Measurements from ENCODE around the gene CDH26.
"Not testable (repeated sequence)": the region's sequence is repeated elsewhere in the genome, so short reads cannot be mapped to it uniquely, and the experiment has no call there.

The CDH26 gene

DNA sequence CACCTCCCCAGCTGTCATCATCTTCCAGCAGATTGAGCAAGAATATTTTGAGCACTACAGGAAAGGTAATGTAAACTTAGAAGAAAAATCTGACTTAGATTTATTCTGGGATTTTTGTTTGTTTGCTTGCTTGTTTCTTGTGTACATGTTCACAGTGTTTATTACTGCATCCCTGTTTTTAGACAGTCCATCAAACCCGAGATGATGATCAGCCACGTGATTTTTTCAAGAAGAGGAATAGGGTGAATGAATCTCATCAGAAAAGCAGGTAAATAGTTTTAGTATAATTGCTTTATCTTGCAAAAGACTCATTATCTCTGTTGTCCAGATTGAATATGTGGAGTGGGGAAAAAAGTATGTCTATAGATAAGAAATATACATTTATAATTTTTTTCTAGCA lies 16.0 kb upstream of the CDH26 start:
- DNase-seq = no peak

DNA sequence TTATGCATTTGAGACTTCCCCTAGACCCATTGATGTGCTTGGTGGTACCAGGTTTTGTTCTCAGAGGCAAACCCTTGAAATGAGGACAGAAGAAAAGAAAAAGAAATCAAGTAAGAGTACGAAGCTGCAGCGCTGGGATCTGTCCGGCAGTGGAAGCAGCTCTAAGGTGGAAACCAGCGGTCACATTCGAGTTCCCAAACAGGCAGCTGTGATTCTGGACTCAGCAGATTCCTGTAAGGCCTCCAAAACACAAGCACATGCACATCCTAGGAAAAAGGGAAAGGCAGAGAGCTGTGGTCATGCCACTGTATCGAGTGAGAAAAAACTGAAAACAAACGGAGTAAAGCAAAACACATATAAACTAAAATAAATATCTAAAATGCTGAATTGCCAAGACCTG lies 13.5 kb upstream of the CDH26 start:
- DNase-seq = no peak

DNA sequence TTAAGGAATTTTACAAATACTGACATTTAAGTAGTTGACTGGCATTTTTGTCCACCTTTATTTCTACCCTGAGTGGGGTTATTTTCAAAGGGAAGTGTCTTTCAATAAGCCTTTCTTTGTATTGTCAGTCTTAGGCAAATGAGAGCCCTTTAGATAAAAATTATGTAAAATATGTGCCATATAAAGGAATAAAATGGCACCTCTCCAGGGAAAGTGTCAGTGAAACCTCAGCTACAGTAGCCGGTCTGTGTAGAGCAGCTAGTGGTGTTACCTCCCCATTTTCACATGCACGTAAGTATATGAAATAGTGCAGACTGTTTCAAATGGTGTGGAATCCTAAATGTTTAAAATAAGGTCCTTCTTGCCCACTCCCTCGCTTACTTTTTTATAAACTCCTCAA lies 13.0 kb upstream of the CDH26 start:
- DNase-seq = no peak

DNA sequence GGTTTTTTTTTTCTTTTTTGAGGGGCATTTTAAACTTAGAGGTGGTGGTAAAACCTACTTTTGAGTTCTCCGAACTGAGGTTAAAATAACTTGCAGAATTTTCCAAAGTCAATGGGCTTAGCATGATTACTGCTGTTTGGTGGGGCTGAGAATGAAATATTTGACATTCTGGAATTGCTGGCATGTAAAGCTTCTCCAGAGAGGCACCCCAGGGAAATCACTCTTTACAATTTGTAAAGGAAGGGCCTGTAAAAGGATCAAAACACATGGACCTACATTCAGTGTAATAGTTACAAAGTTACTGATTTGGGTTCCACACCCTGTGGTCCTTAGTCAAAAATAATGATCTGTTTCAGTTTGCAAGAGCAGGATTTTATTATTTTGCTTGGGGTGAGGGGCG lies 12.5 kb upstream of the CDH26 start:
- no peak for DNase-seq

DNA sequence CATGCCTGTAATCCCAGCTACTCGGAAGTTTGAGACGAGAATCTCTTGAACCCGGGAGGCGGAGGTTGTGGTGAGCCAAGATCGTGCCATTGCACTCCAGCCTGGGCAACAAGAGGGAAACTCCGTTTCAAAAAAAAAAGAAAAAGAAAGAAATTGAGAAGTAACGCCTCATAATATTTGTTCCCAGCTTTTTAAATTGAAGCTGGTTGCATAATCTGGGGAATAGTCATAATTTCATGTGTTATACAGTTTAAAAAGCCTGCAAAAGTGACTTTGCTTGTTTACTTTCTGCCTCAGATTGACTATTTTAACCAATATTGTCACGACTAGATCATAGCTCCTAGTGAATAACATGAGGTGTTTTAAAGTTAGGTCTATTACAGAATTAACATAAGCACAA lies 10.8 kb upstream of the CDH26 start:
- no peak for DNase-seq

DNA sequence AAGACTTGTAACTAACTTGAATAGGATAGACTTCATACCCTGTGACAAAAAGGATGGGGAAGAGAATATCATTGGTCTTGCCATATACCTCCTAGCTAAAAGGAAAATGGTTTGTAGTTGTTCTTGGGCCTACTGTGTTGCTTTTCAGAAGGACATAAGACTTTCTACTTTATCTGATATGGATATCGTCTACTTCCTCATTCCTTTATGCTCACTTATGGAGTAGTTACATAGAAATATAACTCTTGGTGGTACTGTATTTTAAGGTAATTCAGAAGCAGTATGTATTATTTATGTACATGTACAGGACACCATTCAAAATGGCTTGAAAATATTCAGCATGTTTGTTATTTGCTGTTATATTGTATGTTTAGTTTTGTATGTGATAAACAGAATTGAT lies 10.0 kb upstream of the CDH26 start:
- no peak for DNase-seq

DNA sequence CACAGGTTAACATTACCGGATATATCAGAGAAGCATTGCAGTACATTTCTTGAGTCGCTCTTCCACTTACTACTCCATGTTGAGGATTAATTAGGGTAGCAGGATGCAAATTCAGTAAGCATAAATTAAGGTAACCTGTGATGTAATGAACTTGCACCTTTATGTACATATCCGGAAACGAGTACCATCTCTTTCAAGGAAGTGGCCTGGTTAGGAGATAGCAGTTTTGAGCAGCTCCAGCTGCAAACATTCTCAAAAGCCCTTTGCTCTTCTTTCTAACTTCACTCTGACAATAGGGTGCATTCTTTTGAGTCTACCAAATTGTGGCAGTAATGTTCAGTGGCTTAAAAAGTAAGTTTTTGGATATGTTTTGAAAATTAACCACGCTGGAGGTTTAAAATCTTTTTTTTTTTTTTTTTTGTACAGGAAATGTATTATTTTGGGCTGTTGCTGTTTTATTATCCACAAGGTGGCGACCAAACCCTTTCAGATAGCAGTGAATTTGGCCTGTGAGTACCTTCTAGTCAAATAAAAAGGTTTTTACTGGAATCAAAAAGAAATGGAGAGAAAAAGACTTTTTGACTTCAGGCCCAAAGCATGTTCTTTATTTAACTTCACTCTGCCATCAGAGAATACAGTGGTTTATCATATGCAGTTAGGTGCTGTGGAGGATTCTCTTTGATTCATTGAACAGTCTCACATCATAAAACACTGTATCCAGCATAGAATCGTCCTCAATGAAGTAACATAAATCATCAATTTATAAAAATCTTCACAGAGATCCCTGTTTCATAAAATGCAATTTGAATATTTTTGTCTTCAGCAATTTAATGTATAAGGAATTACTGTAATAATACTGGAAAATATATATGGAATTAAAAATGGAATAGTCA lies 9.1 kb upstream of the CDH26 start:
- DNase-seq = peak in 4 of 6 experiments; percentile 13 to 89 (median 76)

DNA sequence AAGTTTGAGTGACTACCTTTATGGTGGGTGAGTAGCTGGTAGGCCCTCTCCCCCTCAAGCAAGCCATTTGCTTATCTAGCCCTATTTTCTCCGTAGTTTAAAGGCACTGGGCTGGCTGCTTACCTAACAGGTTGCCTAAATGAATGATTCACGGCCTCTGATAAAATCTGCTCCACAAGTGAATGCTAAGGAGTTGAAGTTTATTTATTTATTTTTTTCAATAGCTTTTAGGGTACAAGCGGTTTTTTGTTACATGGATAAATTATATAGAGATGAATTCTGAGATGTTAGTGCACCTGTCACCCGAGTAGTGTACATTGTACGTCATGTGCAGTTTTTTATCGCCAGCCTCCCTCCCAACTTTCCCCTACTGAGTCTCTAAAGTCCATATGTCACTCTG lies 8.3 kb upstream of the CDH26 start:
- DNase-seq = no peak

DNA sequence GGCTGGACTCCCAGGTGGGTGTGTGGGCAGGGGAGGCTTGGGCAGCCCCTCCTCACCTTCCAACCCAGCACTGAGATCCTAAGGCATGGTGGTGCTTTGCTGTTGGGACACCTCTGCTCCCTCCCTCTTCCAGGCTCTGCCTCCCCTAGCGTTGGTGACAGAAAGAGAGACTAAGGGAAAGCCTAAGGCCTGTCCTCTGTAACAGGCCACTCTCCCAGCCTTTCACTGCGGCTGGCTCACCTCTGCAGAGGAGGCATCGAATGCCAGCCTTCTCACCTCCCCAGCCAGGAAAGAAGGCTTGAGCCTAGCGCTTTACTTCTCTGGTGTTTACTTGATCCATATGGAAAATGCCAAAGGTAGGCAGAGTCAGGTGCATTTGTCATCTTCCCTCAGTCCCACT lies 3.5 kb upstream of the CDH26 start:
- no peak for DNase-seq

DNA sequence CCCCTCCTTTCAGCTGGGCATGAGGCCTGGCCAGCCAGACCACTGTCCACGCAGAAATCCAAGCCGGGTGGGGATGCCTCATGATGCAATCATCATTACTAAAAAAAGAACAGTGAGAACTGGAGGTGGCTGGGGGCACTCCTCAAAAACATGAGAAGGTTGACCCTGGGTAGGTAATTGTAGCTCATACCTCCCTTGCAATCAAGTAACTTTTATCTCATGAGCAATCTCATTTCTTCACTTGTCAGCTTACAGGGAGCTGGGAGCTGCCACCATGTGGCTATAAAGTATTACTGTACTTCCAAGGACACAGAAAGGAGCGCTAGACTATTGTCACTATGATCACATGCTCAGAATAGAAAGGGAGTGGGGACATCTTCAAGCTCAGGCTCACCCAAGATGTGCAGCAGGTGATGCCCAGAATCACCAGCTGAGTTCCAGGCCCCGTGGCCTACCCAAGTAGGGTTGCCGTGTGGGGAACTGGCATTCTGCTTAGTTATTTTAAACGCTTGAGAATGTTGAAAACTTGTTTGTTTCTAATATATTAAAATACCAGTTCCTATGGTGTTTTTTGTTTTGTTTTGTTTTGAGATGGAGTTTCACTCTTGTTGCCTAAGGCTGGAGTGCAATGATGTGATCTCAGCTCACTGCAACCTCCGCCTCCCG lies 3.0 kb upstream of the CDH26 start:
- no peak for DNase-seq

DNA sequence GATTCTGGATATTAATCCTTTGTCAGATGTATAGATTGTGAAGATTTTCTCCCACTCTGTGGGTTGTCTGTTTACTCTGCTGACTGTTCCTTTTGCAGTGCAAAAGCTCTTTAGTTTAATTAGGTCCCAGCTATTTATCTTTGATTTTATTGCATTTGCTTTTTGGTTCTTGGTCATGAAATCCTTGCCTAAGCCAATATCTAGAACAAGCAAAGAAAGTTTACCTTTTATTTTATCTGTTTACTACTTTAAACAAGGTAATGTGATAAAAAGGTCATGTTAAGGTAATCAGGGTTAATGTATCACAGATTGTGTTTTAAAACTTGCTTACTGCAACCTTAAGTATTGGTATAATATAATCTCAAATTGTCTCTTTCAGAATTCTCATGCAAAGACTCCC lies 655 bp upstream of the CDH26 start:
- DNase-seq = not testable (repeated sequence)

DNA sequence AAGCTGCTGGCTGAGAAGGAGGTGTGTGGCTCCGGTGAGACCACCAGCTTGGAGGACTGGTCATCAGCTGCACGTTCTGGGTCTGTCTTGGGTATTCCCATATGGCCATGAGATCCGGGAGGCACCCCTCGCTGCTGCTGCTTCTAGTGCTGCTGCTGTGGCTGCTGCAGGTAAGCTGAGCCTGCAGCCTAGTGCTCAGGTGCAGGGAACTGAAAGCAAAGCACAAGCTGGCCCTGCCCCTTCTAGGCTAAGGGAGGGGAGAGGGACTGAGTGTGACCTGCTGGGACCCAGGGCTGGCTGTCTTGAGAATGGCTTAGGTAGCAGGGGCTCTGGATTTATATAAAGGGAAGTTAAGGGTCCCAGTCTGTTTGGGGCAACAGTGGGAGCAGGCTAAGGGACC lies 403 bp downstream of the CDH26 start:
- DNase-seq = no peak

DNA sequence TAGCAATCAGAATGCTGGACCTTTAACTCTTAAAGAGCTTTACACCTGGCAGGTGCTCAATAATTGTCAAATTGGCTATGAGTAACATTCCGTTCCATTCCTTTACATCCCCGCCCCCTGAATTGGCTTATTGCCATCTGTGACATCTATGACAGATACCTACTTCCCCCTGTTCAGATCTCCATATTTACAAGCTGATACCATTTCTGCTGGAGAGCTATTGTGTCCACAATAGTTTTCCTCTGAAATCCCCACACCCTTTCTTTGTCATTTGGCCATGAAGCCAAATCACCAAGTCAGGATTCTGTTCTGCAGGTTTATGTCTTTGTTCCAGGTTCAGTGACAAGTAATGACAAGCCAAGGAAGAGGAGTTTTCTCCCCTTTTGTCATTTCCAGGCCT lies 3.2 kb downstream of the CDH26 start:
- no peak for DNase-seq

DNA sequence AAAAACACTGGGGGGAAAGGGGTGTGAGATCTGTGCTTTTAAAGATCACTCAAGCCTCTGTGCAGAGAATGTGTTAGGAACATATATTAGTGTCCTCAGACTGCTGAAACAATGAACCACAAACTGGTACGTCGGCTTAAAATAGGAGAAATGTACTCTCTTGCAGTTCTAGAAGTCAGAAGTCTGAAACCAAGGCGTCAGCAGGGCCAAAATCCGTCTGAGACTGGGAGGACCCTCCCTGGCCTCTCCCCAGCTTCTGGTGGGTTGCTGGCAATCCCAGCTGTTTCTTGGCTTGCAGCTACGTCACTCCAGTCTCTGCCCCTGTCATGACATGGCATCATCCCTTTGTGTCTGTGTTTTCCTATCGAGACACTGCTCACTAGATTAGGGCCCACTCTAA lies 3.9 kb downstream of the CDH26 start:
- no peak for DNase-seq

DNA sequence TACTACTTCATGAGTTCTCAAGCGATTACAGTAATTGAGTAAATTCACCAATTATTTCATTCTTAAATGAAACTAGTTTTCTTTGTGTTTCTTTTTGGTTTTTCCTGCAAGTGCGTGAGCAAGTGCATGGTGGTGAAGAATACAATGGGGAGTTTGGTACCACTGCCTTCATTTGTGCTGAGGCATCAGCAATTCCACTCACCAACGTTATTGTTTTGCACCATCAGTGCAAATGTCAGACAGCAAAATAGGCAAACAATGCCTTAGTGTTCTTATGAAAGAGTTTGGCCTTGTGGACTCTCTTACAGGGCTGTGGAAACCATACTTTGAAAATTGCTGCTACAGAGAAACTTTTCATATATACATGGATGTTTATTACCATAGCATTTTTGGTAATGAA lies 8.2 kb downstream of the CDH26 start:
- no peak for DNase-seq

DNA sequence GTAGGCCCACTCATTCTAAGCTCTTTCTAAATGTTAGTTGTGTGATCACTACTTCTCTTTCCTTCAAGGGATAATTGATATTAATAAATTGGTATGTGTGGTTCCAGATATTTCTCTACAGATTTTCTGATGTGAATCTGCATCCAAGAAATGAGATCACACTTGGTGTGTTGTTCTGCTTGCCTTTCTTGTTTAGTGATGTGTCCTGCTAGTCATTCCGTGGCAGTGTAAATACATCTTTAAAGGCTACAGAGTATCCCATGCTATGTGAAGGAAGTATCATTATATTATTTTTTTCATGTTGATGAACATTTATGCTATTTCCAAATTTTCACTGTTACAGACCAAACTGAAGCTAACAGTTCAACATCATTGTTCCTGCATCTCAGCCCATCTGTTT lies 13.2 kb downstream of the CDH26 start:
- no peak for DNase-seq

DNA sequence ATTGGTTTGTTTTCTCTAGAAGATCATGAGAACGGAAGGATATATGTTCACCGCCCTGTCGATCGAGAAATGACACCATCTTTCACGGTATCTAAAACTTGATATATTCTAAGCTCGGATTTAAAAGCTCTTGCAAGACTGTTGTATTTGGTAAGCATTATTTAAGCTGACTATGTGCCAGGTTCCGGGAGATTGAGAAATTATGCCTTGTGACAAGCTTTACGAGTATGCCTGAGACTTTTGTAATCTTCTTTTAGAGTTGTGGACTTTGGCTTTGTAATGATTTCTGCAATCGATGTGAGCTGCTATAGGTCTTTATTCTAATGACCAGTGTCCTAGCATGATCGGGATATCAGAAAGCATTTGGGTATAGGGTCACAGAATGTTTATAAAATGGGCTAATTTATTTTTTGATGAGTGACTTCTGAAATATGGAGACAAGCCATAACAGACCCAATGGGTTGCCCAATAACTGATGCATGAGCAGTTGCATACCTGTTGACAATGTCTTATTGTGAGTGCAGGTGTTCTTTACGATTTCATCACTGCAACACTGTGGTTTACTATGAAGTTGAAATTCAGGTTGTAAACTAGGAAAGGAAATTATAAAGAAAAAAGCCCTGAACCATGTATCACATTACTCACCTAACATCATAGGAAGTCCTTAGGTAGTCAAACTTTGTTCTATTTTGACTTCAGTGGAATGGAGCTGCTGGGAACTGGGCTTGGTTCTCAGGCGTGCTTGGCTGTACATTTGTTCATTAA lies 14.0 kb downstream of the CDH26 start:
- DNase-seq = no peak

DNA sequence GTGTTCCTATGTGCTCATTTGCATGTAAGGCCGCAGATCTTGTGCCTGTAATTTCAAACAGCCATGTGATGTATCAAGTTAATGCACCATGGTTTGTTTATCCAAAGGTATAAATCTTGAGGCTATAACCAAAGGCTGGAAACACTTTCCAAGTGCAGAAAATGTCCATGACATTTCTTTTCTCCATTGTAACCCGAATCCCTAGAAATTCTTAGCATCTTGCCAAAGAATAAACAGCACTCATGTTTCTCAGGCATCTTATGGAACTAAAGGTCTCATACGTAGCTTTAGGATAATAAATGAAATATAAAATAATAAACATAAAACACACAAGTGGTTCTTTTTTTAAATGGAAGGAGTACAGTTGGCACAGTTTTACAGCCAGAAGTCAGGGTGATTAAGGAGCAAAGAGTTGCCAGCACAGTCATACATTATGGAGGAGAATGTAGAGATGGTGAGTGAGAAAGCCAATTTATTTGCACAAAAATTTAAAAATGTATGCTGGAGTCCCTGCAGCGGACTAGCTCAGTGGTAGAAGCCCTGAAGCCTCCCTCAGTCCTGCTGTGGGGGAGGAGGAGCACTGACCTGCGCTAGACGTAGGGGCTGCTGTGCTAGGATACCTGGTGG lies 18.0 kb downstream of the CDH26 start:
- no peak for DNase-seq

DNA sequence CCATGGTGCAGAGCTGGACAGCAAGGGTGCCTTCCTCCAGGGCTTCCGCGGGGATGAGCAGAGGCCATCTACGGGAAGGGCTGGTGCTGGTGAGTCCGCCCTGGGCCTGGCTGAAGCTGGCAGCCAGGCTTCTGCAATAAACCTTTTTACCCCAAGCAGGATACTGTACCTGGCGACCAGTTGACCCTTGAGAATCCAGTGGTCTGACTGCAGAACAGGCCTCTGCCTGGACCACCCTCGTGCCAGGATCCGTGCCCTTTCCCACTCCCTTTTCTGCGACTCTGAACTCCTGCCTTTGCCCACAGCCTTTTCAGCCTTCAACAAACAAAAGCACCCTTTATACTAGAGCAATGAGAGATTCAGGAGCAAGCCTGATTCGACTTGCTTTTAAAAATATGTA lies 18.9 kb downstream of the CDH26 start:
- no peak for DNase-seq

DNA sequence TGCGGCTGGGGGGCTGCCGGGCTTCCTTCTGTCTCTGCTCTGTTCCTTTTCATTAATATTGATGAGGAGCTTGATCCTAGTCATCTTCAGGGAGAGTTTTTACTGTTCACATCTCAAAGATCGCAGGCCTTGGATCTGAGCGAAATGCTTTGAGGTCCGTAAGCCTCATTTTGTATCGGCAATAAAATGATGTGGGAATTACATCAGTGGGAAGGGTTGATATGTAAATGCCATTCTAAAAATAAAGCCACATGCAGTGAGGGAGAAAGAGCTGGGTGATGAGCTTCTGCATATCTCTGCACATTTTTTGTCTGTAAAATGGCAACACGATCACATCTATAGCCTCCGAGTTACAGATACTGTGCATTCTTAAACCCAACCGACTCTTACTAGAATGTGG lies 24.9 kb downstream of the CDH26 start:
- no peak for DNase-seq

DNA sequence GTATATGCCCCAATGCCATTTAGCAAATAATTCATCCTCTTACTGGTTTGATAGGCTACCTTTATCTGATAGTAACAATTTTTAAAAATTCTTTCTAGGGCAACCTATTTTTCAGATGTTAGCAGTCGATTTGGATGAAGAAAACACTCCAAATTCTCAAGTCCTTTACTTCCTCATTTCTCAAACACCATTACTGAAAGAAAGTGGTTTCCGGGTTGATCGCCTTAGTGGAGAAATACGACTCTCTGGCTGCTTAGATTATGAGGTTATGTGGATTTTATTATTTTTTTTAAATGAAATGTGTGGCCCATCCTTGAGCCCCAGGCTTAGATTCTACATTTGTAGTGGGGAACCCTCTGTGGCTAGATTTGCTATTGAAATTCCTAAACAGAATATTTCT lies 26.3 kb downstream of the CDH26 start:
- no peak for DNase-seq

DNA sequence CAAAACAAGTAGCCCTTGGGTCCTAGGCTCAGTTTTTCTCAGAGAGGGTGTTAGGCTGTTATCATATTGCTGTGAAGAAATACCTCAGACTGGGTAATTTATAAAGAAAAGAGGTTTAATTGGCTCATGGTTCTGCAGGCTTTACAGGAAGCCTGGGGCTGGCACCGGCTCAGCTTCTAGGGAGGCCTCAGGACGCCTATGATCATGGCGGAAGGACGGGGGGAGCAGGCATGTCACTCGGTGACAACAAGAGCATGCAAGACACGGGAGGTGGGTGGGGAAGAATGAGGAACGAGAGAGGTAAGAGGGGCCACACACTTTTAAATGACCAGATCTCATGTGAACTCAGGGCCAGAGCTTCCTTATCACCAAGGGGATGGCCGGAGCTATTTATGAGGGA lies 26.9 kb downstream of the CDH26 start:
- DNase-seq = no peak

DNA sequence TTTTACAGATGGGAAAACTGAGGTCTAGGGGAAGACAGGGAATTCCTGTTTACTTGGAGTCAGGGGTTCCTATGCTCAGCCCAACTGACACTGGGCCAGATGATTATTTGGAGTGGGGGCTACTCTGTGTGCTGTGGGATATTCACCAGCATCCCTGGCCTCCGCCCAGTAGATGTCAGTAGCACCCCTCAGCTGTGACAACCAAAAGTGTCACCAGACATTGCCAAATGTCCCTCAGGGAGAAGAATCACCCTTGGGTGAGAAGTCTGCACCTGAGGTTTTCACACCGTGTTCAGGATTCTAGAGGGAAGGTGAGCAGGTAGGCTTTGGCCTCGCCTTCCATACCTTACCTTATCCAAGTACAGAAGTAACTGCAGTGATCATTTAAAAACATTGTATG lies 27.6 kb downstream of the CDH26 start:
- DNase-seq = no peak

All from stimulated activated naive CD4-positive, alpha-beta T cell (primary cell).